HG02571 (cell line): ENCODE data around the gene COPG1.
"Not testable (repeated sequence)": the region's sequence is repeated elsewhere in the genome, so short reads cannot be mapped to it uniquely, and the experiment has no call there.

Source experiments
- ATAC-seq: cut with Tn5 transposase; IDR thresholded peaks from one replicate; pipeline ENCODE4 v1.9.1; 2021; ENCODE audit warnings: mild to moderate bottlenecking, moderate library complexity; ENCODE audit not compliant: unreplicated experiment

Gene COPG1

DNA sequence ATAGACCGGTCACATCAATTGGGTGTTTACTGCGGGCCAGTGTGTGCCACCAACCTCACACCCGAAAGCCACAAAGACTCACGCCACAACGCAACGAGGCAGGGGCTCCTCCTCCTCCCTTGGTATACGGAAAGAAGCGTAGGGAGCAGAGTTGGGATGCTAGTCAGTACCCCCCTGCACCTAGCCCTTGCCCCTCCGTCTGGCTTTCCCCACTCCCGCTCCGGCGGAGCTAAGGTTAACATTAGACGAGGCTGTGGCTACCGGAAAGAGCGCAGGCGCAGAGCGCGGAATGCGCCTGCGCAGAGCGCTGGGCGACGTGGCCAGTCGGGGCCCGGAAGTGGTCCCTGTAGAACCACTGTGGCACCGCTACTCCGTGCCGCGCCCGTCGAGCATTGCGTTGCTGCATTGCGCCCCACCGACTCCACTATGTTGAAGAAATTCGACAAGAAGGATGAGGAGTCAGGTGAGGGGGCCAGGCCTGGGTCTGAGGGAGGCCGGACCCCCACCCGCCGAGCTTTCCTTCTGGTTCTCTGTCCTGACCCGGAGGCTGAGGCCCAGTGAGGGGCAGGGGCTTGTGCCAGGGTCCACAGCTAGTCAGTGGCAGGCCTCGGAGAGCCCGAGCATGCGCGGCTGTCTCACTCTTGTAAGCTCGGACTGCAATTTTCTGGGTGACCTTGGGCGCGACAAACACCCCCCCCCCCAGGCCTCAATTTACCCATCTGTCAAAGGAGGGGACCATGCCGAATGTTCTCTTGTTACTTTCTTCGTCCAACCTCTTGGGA is at the start of gene COPG1:
TSS of gene COPG1 (plus strand) at position 323 of the 782 bp plus-strand sequence. CDS start at position 427, 104 bp downstream.
- peak; percentile 84 for ATAC-seq

- ATAC-seq, result no peak
These were observed 44.9 kb upstream of the COPG1 start for GRCh38 chr3:129204473-129204872.

- no peak for ATAC-seq
These were observed 44.1 kb upstream of the COPG1 start for GRCh38 chr3:129205109-129205832.

DNA sequence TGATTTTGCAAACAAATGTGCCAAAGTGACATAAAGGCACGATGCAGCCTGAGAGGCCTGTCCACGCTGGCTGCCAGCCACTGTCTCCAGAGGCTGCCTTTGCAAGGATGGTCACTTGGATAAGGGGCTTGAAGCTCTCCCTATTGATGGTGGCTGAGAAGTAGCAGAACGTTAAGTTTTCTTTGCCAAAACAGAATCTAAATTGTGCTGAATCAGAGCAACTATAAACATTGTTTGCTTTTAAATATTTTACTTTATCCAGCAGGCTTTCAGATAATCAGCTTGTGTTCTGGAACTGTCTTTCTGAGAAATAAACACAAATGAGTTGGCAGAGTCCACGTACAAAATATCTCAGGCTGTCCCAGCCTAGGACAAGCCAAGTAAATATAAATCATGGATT is 41.9 kb upstream of the COPG1 start:
- ATAC-seq, result no peak

DNA sequence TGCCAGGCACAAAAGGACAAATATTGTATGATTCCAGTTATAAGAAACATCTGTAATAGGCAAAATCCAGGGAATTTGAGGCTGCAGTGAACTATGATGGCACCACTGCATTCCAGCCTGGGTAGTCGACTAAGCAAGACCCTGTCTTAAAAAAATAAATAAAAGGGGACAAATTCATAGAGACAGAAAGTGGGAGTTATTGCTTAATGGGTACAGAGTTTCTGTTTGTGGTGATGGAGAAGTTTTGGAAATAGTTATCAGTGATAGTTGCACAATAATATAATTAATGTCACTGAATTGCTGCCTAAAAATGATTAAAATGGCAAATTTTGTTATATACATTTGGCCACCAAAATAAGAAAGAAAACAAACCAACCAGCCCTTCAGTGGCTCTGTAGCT is 38.1 kb upstream of the COPG1 start:
- ATAC-seq, result no peak

DNA sequence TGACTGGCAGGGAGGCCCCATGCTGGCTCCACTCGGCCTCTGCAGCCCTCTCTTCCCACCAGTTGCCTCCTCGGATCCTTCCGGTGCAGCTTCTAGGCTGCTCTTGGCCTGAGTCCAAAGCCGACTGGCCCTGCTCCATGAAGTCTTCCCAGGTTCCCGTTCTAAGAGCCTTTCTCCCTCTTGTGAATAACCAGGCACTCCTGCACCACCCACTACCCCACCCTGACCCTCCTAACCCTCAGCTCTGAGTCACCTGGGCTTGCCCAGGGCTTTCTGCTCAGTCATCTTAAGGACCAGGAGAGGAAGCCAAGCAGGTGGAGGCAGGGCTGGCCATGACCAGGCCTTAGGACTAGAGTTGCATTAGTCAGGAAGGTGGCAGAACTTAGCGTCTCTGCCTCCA is 37.6 kb upstream of the COPG1 start:
- ATAC-seq, result no peak

DNA sequence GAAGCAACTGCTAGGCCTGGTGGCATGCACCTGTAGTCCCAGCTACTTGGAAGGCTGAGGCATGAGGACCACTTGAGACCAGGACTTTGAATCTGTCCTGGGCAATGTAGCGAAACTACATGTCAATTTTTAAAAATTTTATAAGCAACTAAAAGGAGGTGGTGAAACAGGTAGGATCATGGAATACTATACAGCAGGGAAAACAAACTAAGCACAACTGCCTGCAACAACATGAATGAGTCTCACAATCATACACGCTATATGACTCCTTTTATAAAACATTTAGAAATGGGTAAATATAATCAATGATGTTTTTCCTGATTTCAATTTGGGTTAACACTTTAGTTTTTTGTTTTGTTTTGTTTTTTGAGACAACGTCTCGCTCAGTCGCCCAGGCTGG is 36.2 kb upstream of the COPG1 start:
- no peak for ATAC-seq

DNA sequence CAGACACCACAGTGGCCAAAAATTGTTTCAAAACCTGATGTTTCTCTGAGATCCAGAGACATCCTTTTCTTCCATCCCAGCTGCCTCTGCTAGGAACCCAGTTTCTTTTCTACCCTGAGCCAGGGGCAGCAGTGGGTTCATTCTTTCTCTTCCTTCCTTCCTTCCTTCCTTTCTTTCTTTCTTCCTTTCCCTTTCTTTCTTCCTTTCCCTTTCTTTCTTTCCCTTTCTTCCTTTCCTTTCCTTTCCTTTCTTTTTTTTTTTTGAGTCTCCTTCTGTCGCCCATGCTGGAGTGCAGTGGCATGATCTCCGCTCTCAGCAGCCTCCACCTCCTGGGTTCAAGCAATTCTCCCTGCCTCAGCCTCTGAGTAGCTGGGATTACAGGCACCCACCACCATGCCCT is 30.7 kb upstream of the COPG1 start:
- no peak for ATAC-seq

DNA sequence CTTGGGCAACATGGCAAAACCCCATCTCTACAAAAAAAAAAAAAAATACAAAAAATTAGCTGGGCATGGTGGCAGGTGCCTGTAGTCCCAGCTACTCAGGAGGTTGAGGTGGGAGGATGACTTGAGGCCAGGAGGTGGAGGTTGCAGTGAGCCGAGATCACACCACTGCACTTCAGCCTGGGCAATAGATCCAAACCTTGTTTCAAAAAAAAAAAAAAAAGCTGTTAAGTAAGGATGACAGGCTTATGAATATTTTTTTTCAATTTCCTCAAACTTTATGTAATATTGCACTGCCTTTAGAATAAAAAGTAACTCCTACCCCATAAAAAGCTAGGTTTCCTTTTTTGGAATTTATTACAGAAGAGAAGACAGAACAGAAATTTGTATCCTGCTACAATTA is 25.0 kb upstream of the COPG1 start:
- ATAC-seq, result not testable (repeated sequence)

- ATAC-seq, result no peak
These were observed 24.4 kb upstream of the COPG1 start for GRCh38 chr3:129224984-129225393.

GRCh38 chr3:129226374-129226773 is 23.0 kb upstream of the COPG1 start:
- no peak for ATAC-seq

- no peak for ATAC-seq
These were observed 20.4 kb upstream of the COPG1 start for GRCh38 chr3:129228891-129229585.

GRCh38 chr3:129230311-129231019 is 18.9 kb upstream of the COPG1 start:
- ATAC-seq, result no peak

- ATAC-seq, result no peak
These were observed 17.9 kb upstream of the COPG1 start for GRCh38 chr3:129231331-129232119.

DNA sequence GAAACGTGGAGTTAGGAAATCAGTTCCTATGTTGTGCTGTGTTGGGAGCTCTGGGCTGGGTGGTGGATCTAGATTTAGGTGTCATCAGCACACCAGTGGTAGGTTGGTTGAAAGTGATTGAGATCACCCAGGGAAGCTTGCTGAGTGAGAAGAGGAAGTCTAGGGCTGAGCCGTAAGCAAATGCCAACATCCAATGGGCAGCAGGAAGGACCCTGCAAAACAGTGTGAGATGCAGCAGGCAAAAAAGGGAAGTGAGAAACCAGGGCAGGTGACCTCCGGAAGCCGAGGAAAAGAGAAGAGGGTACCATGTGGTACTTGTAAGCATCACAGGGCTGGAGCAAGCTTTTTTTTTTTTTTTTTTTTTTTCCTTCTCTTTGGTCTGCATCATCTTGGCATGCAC is 15.9 kb upstream of the COPG1 start:
- ATAC-seq, result peak; percentile 80

DNA sequence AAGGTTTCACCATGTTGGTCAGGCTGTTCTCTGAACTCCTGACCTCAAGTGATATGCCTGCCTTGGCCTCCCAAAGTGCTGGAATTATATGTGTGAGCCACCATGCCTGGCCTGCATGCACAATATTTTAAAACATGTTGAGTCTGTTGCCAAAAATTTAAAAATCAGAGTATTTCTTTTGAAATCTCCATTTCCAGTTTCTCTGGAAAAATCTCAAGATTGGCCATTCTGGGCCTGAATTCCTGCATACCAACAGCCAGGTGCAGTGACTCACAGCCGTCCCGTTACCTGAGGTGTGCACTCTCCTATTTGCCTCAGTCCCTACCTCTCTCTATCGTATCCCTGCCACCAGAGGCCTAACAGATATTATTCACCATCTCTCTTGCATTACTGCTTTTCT is 15.0 kb upstream of the COPG1 start:
- no peak for ATAC-seq

DNA sequence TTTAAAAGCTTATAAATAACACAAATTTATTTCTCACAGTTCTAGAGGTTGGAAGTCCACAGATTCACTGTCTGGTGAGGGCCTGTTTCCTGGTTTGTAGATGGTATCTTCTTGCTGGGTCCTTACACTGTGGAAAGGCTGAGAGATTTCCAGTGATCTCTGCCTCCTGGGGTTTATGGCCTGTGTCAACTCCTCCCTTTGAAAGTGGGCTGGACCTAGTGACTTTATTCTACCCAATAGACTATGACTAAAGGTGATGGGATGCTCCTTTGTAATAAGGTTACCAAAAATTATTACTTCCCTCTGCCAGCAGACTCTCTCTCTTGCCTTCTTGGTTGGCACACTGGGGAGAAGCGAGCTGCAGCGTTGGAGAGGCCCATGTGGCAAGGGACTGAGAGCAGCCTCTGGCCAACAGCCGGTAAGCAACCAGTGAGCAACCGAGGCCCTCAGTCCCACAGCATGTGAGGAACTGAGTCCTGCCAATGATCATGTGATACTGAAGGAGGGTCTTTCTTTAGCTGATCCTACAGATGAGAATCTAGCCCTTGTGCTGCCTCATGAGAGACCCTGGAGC is 14.0 kb upstream of the COPG1 start:
- ATAC-seq, result no peak

GRCh38 chr3:129238945-129239705 is 10.3 kb upstream of the COPG1 start:
- no peak for ATAC-seq

DNA sequence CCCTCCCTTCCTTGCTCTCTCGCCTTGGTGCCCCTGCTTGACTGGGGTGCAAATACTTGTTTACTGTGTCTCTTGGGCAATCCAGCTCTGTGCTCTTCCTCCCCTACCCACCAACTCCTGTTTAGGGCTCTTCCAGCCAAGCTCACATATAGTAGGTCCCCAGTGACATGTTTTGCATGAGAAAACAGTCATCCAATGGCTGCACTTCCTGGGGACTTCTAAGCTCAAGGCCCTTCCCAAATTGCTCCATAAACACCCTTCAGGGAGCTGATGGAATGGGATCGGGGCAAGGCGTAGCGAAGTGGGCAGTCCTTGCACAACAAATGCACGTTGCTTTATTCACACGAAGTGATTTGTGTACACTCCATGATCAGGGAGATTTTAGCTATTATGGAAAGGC is 9.4 kb upstream of the COPG1 start:
- no peak for ATAC-seq
